ENCODE measurements around the gene SLC25A4.
"Not testable (repeated sequence)": the region's sequence is repeated elsewhere in the genome, so short reads cannot be mapped to it uniquely, and the experiment has no call there.

SLC25A4 gene

GRCh38 chr4:185186769-185187168 is 43.7 kb downstream of the SLC25A4 start:
- DNase-seq = no peak

- no peak for DNase-seq
These were observed 46.7 kb downstream of the SLC25A4 start for GRCh38 chr4:185189606-185190305.

- no peak for DNase-seq
These were observed 47.3 kb downstream of the SLC25A4 start for GRCh38 chr4:185190306-185190856.

GRCh38 chr4:185192059-185192458 is 49.0 kb downstream of the SLC25A4 start:
- no peak for DNase-seq

GRCh38 chr4:185194924-185195888 is 52.1 kb downstream of the SLC25A4 start:
- no peak for DNase-seq

- no peak for DNase-seq
These were observed 53.4 kb downstream of the SLC25A4 start for GRCh38 chr4:185196437-185196836.

GRCh38 chr4:185198189-185198588 is 55.1 kb downstream of the SLC25A4 start:
- not testable (repeated sequence) for DNase-seq
